SK-N-SH treated with all-trans-retinoic acid at 6 μM for 48 hours (cell line): Measurements from ENCODE around the gene TPRN.

ENCODE experiments used
- ATAC-seq: fragments of 200-7000 bp; cut with Tn5 transposase; 3 replicates; pipeline ENCODE4 v1.9.1; 2020; ENCODE audit warnings: mild to moderate bottlenecking, moderate library complexity
- ARNTL ChIP-seq: fragments of 450-650 bp; formaldehyde crosslinking; IDR thresholded peaks from 2 replicates; pipeline ENCODE4 v1.5.0; 2020; ENCODE audit warnings: low read depth, mild to moderate bottlenecking, moderate library complexity, borderline replicate concordance
- BACH2 ChIP-seq: fragments of 250-450 bp; sonication (Bioruptor Pico); IDR thresholded peaks from 2 replicates; pipeline ENCODE4 v1.9.0; 2021; ENCODE audit warnings: mild to moderate bottlenecking, borderline replicate concordance
- CREB5 ChIP-seq: fragments of 250-450 bp; sonication (Bioruptor Pico); IDR thresholded peaks from 2 replicates; pipeline ENCODE4 v1.5.1; 2020; ENCODE audit warnings: low read depth, mild to moderate bottlenecking, moderate library complexity
- CSDC2 ChIP-seq: fragments of 250-450 bp; sonication (Bioruptor Pico); IDR thresholded peaks from 2 replicates; pipeline ENCODE4 v1.5.0; 2020; ENCODE audit warnings: mild to moderate bottlenecking, moderate library complexity
- CSRNP3 ChIP-seq: fragments of 250-450 bp; sonication (Bioruptor Pico); IDR thresholded peaks from 2 replicates; pipeline ENCODE4 v1.5.1; 2021; ENCODE audit warnings: mild to moderate bottlenecking, moderate library complexity
- ESRRG ChIP-seq: fragments of 250-450 bp; sonication (Bioruptor Pico); IDR thresholded peaks from 2 replicates; pipeline ENCODE4 v1.6.1; 2021; ENCODE audit warnings: mild to moderate bottlenecking
- GLIS3 ChIP-seq: fragments of 250-450 bp; sonication (Bioruptor Pico); IDR thresholded peaks from 2 replicates; pipeline ENCODE4 v1.5.0; 2020; ENCODE audit warnings: mild to moderate bottlenecking, moderate library complexity
- ISL1 ChIP-seq: fragments of 250-450 bp; sonication (Bioruptor Pico); IDR thresholded peaks from 2 replicates; pipeline ENCODE4 v2.1.2; 2022; ENCODE audit warnings: mild to moderate bottlenecking, moderate library complexity
- OSR1 ChIP-seq: fragments of 250-450 bp; sonication (Bioruptor Pico); IDR thresholded peaks from 2 replicates; pipeline ENCODE4 v1.8.0; 2022; ENCODE audit warnings: moderate library complexity, mild to moderate bottlenecking, inconsistent platforms
- PPARA ChIP-seq: fragments of 250-450 bp; sonication (Bioruptor Pico); IDR thresholded peaks from 2 replicates; pipeline ENCODE4 v1.5.0; 2020; ENCODE audit warnings: mild to moderate bottlenecking, borderline replicate concordance
- RARB ChIP-seq: fragments of 250-450 bp; sonication (Bioruptor Pico); IDR thresholded peaks from 2 replicates; pipeline ENCODE4 v1.8.0; 2021; ENCODE audit warnings: mild to moderate bottlenecking, moderate library complexity
- SNAI2 ChIP-seq: fragments of 250-450 bp; sonication (Bioruptor Pico); IDR thresholded peaks from 2 replicates; pipeline ENCODE4 v1.5.0; 2020; ENCODE audit warnings: mild to moderate bottlenecking, moderate library complexity
- TCF4 ChIP-seq: fragments of 250-450 bp; sonication (Bioruptor Pico); IDR thresholded peaks from 2 replicates; pipeline ENCODE4 v1.8.0; 2021; ENCODE audit warnings: mild to moderate bottlenecking, moderate library complexity, borderline replicate concordance
- TOX ChIP-seq: fragments of 250-450 bp; sonication (Bioruptor Pico); IDR thresholded peaks from 2 replicates; pipeline ENCODE4 v1.8.0; 2021; ENCODE audit warnings: mild to moderate bottlenecking, moderate library complexity, borderline replicate concordance
- ZC3H10 ChIP-seq: fragments of 250-450 bp; sonication (Bioruptor Pico); IDR thresholded peaks from 2 replicates; pipeline ENCODE4 v1.5.1; 2021; ENCODE audit warnings: mild to moderate bottlenecking, moderate library complexity
- ZFP3 ChIP-seq: fragments of 250-450 bp; sonication (Bioruptor Pico); IDR thresholded peaks from 2 replicates; pipeline ENCODE4 v1.5.0; 2020; ENCODE audit warnings: mild to moderate bottlenecking, moderate library complexity
- ZFP30 ChIP-seq: fragments of 450-650 bp; formaldehyde crosslinking; IDR thresholded peaks from 2 replicates; pipeline ENCODE4 v1.5.0; 2022; ENCODE audit warnings: mild to moderate bottlenecking, moderate library complexity
- ZNF565 ChIP-seq: fragments of 450-650 bp; formaldehyde crosslinking; conservative IDR thresholded peaks from 2 replicates; pipeline ENCODE4 v1.5.0; 2020; ENCODE audit warnings: low read depth, mild to moderate bottlenecking, moderate library complexity
- ZNF70 ChIP-seq: fragments of 450-650 bp; formaldehyde crosslinking; IDR thresholded peaks from 2 replicates; pipeline ENCODE4 v1.5.0; 2020; ENCODE audit warnings: mild to moderate bottlenecking, moderate library complexity
- ZNF8 ChIP-seq: fragments of 450-650 bp; formaldehyde crosslinking; IDR thresholded peaks from 2 replicates; pipeline ENCODE4 v1.5.0; 2020; ENCODE audit warnings: mild to moderate bottlenecking, moderate library complexity
- TF ChIP-seq, protein P1 (sequence below): fragments of 250-450 bp; sonication (Bioruptor Pico); IDR thresholded peaks from 2 replicates; pipeline ENCODE4 v1.5.0; 2020; ENCODE audit warnings: mild to moderate bottlenecking, moderate library complexity
- TF ChIP-seq, protein P2 (sequence below): fragments of 250-450 bp; sonication (Bioruptor Pico); IDR thresholded peaks from 2 replicates; pipeline ENCODE4 v1.8.0; 2021; ENCODE audit warnings: low read depth, mild to moderate bottlenecking, moderate library complexity, borderline replicate concordance
- TF ChIP-seq, protein P3 (sequence below): fragments of 250-450 bp; sonication (Bioruptor Pico); IDR thresholded peaks from 2 replicates; pipeline ENCODE4 v1.8.0; 2020; ENCODE audit warnings: mild to moderate bottlenecking, moderate library complexity, borderline replicate concordance

TPRN gene

GRCh38 chr9:137194909-137195308 lies 5.6 kb downstream of the TPRN start:
- ATAC-seq: no peak

GRCh38 chr9:137194388-137194787 lies 6.2 kb downstream of the TPRN start:
- TF ChIP-seq PPARA (no peak), ZNF70 (CRISPR knock-in tag) (no peak), ZFP3 (CRISPR knock-in tag) (no peak), ZC3H10 (CRISPR knock-in tag) (no peak), ISL1 (no peak), OSR1 (CRISPR knock-in tag) (no peak)
- no peak for ATAC-seq

More at GRCh38 chr9:137194909-137195308, 5.6 kb downstream of the TPRN start:
- TF ChIP-seq SNAI2 (CRISPR knock-in tag) (no peak), CSDC2 (no peak), ZFP3 (CRISPR knock-in tag) (no peak), CREB5 (CRISPR knock-in tag) (no peak), ISL1 (no peak), ARNTL (CRISPR knock-in tag) (no peak), CSRNP3 (CRISPR knock-in tag) (no peak), ZFP30 (no peak), ZC3H10 (CRISPR knock-in tag) (no peak), TOX (CRISPR knock-in tag) (no peak)
- TF ChIP-seq, protein P1, sequence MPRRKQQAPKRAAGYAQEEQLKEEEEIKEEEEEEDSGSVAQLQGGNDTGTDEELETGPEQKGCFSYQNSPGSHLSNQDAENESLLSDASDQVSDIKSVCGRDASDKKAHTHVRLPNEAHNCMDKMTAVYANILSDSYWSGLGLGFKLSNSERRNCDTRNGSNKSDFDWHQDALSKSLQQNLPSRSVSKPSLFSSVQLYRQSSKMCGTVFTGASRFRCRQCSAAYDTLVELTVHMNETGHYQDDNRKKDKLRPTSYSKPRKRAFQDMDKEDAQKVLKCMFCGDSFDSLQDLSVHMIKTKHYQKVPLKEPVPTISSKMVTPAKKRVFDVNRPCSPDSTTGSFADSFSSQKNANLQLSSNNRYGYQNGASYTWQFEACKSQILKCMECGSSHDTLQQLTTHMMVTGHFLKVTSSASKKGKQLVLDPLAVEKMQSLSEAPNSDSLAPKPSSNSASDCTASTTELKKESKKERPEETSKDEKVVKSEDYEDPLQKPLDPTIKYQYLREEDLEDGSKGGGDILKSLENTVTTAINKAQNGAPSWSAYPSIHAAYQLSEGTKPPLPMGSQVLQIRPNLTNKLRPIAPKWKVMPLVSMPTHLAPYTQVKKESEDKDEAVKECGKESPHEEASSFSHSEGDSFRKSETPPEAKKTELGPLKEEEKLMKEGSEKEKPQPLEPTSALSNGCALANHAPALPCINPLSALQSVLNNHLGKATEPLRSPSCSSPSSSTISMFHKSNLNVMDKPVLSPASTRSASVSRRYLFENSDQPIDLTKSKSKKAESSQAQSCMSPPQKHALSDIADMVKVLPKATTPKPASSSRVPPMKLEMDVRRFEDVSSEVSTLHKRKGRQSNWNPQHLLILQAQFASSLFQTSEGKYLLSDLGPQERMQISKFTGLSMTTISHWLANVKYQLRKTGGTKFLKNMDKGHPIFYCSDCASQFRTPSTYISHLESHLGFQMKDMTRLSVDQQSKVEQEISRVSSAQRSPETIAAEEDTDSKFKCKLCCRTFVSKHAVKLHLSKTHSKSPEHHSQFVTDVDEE (CRISPR knock-in tag): no peak
- TF ChIP-seq, protein P2, sequence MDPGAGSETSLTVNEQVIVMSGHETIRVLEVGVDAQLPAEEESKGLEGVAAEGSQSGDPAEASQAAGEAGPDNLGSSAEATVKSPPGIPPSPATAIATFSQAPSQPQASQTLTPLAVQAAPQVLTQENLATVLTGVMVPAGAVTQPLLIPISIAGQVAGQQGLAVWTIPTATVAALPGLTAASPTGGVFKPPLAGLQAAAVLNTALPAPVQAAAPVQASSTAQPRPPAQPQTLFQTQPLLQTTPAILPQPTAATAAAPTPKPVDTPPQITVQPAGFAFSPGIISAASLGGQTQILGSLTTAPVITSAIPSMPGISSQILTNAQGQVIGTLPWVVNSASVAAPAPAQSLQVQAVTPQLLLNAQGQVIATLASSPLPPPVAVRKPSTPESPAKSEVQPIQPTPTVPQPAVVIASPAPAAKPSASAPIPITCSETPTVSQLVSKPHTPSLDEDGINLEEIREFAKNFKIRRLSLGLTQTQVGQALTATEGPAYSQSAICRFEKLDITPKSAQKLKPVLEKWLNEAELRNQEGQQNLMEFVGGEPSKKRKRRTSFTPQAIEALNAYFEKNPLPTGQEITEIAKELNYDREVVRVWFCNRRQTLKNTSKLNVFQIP (CRISPR knock-in tag): no peak

DNA sequence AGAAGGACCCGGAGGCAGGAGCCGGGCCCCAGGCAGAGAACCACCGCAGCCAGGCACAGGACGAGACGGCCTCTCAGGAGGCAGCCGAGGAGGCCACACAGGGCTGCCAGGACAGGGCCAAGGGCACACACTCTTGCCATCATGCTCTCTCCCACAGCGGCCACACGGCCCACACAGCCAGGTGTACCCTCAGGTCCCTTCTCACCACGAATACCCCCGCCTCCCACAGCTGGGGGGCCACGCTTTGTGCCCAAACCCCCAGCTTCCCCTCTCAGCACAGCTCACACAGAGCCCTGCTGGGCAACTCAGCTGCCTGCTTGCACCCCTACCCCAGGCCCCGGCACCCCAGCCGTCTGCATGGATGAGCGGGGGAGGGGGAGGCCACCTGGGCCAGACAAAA lies 6.8 kb downstream of the TPRN start:
- TF ChIP-seq ZFP30: no peak
- no peak for TF ChIP-seq ZNF565 (CRISPR knock-in tag)
- TF ChIP-seq, protein P3, sequence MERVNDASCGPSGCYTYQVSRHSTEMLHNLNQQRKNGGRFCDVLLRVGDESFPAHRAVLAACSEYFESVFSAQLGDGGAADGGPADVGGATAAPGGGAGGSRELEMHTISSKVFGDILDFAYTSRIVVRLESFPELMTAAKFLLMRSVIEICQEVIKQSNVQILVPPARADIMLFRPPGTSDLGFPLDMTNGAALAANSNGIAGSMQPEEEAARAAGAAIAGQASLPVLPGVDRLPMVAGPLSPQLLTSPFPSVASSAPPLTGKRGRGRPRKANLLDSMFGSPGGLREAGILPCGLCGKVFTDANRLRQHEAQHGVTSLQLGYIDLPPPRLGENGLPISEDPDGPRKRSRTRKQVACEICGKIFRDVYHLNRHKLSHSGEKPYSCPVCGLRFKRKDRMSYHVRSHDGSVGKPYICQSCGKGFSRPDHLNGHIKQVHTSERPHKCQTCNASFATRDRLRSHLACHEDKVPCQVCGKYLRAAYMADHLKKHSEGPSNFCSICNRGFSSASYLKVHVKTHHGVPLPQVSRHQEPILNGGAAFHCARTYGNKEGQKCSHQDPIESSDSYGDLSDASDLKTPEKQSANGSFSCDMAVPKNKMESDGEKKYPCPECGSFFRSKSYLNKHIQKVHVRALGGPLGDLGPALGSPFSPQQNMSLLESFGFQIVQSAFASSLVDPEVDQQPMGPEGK (CRISPR knock-in tag): no peak
- no peak for TF ChIP-seq ESRRG (CRISPR knock-in tag)
- TF ChIP-seq ARNTL (CRISPR knock-in tag): no peak
- no peak for TF ChIP-seq OSR1 (CRISPR knock-in tag)
- ATAC-seq: no peak

- no peak for ATAC-seq
- TF ChIP-seq BACH2 (CRISPR knock-in tag): no peak
- TF ChIP-seq OSR1 (CRISPR knock-in tag): no peak
- TF ChIP-seq CREB5 (CRISPR knock-in tag): no peak
- TF ChIP-seq, protein P2 (CRISPR knock-in tag): no peak
- TF ChIP-seq GLIS3 (CRISPR knock-in tag): no peak
- TF ChIP-seq ZNF70 (CRISPR knock-in tag): no peak
- no peak for TF ChIP-seq TCF4 (CRISPR knock-in tag)
- no peak for TF ChIP-seq RARB
- TF ChIP-seq ARNTL (CRISPR knock-in tag): no peak
- no peak for TF ChIP-seq ZFP3 (CRISPR knock-in tag)
- TF ChIP-seq SNAI2 (CRISPR knock-in tag): no peak
- TF ChIP-seq ZNF8 (CRISPR knock-in tag): no peak
- no peak for TF ChIP-seq ZNF565 (CRISPR knock-in tag)
Measured at GRCh38 chr9:137192859-137193258, 7.7 kb downstream of the TPRN start.
